Limb (tissue), 2 donors: Measurements from ENCODE around the gene PCDH9.
A peak's percentile ranks its signal among the peaks of the same experiment; 100 is the strongest.
"Not testable (repeated sequence)": the region's sequence is repeated elsewhere in the genome, so short reads cannot be mapped to it uniquely, and the experiment has no call there.

Experiments
- DNase-seq, 2 donors: peaks; one replicate each; pipeline ENCODE4 v3.0.0-alpha.2; 2016; ENCODE audit errors: extremely low spot score in 2 of 2

Gene PCDH9

DNA sequence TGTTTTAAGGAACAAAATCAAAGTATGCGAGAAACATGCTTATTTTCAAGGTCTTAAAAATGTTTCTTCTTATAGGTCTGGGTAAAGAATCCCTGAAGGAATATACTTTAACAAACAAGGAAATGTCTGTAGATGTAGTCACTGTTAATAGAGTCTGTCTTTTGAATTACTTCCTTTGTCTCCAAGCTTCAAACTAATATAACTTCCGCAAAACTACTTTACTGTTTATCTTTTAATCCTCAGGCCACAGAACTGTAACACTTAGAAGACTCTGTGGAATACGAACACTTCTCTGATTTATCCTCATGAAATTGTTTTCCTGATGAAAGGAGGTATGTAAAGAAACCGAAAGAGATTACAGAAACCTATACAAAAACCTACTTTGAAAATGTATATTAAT lies 316.0 kb downstream of the PCDH9 start:
- DNase-seq, result no peak

DNA sequence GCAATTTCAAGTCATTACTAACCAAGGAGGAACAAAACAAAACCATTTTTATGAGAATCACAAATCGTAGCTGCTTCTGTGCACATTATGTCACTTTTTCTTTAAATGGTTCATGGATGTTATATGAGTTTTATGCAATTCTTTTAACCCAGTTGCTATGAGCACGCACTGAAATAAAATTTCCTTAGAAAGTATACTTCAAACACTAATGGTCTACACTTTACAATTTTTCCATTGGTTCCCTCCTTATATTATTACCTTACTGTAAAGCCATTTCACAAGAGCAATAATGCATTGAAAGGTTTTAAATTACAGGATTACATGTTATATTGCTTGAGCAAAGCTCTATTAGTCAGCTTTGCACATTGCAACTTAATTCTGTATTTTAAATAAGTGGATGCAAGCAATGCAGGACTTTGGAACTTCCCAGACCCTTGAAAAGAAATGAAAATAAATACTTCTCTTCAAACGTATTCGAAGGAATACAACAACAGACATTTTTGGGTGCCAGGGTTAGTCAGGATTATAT lies 318.7 kb downstream of the PCDH9 start:
- no peak for DNase-seq

DNA sequence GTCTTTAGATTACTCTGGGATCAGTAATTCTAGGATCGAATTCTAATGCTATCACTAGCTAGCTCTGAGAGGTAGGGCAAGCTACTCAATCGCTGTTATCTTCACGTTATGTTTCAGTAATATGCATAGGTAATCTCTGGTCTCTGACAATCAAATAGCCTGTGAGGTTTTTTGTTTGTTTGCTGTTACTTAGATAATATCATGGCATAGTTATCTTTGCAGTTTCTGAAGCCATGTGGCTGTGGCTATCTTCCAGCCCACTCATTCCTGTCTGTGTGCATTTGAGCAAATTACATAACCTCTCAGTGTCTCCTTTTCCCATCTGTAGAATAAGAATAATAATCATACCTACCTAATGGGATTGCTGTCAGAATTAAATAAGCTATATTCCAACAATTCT lies 330.2 kb downstream of the PCDH9 start:
- DNase-seq, result no peak

DNA sequence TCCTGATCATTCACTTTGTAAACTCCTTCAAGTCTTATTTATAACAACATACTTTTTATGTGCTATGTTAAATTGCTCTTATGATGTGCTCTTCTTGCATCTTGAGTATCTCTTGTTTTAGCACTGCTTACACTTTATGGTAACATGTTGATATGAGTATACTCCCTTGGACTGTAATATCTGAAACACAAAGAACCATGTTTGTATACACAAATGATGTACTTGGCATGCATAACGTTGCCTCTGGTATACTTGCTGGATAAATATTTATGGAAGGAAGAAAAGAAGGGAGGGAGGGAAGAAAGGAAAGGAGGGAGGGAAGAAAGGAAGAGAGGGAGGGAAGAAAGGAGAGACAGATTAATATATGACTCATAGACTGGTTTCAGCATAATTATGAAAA lies 333.2 kb downstream of the PCDH9 start:
- no peak for DNase-seq

DNA sequence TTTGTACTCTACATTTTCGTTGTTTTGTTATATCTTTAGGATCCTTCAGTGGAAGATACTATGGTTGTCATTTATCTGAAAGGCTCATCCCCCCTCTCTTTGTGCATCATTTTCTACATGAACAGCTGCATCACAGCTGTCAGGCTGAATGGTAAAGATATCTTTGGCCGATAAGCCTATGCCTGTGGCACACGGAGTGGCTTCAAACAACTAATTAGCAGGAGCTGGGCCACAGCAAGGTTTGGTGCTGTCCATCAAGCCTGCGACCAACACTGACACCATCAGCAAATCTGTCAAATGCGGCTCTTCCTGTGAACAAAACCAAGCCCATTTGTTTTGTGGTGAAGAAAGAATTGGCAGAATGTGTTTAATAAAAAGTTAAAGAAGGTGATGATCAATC lies 334.4 kb downstream of the PCDH9 start:
- DNase-seq, result peak in 1 of 2 donors; percentile 24

DNA sequence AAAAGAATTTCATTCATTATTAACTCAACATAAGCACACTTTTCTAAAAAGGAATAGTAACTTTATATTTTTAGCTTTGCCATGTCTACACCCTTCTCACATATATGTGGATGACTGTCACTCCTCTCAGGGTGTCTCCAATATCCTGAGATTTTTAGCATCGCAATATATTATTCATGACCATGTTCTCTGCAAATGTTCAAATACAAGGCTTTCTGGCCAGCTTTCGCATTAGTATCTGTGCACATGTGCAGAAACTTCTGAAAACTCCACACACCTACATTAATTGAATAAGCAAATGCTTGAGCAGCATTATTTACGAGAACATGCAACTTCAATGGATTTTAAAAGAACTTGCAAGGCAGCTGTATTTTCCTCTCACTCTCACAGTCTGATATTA lies 334.8 kb downstream of the PCDH9 start:
- DNase-seq, result no peak

- DNase-seq, result no peak
These were observed 341.4 kb downstream of the PCDH9 start for GRCh38 chr13:66888698-66889097.

DNA sequence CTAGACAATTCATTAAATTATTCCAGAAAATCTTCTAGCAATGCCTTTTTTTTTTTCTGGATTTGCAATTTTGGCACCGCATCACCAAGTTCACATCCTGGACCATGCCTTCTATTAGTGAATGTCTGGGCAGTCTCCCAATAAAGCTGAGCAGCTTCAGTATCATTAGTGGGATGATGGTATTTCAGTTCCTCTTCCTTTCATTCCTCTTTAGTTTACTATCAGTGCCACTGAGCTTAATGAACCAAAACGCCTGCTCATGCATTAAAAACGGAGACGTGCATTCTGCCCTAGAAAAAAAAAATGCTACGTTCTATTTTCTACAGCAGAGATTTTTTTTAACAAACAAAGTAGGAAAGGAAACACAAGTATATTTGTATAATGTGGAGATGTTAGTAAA lies 343.0 kb downstream of the PCDH9 start:
- peak in 1 of 2 donors; percentile 30 for DNase-seq

GRCh38 chr13:66886264-66886663 lies 343.9 kb downstream of the PCDH9 start:
- DNase-seq, result no peak

- not testable (repeated sequence) for DNase-seq
These were observed 349.0 kb downstream of the PCDH9 start for GRCh38 chr13:66881170-66881569.

DNA sequence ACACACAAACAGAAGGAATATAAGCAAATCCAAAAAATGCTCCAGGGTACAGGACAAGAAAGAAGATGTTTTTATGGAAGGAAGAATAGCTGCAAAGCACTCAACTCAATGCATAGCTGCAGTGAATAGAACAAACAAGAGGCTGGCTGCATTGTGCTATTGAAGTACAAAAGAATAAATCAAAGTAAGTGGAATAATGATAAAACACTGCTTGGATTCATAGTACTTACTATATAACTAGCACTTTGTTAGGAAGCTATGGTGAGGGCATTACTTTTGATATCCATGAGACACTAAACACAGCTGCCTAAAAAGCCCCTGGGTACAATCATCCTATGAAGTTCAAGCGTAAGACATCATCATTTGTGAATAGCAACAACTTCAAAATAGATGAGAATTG lies 350.1 kb downstream of the PCDH9 start:
- no peak for DNase-seq

GRCh38 chr13:66875264-66875663 lies 354.9 kb downstream of the PCDH9 start:
- DNase-seq, result no peak

DNA sequence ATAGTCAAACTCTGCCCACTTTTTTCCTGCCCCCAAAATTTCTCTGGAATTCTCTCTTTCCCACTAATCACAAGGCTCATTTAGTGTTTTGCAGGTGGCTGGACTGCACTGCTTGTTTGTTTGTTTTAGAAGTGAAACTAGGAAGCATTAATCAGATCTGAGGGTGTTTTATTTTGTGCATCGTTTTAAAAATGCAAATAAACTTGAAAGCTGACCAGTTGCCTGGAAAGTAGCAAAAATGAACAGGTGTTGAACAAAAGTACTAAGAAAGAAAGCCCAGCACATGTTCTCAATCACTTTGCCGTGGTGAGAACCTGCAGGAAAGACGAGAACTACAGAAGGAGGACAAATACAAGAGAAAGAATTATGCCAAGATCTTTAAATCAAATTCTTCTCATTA lies 365.5 kb downstream of the PCDH9 start:
- DNase-seq, result no peak

GRCh38 chr13:66860878-66861417 lies 369.2 kb downstream of the PCDH9 start:
- no peak for DNase-seq

DNA sequence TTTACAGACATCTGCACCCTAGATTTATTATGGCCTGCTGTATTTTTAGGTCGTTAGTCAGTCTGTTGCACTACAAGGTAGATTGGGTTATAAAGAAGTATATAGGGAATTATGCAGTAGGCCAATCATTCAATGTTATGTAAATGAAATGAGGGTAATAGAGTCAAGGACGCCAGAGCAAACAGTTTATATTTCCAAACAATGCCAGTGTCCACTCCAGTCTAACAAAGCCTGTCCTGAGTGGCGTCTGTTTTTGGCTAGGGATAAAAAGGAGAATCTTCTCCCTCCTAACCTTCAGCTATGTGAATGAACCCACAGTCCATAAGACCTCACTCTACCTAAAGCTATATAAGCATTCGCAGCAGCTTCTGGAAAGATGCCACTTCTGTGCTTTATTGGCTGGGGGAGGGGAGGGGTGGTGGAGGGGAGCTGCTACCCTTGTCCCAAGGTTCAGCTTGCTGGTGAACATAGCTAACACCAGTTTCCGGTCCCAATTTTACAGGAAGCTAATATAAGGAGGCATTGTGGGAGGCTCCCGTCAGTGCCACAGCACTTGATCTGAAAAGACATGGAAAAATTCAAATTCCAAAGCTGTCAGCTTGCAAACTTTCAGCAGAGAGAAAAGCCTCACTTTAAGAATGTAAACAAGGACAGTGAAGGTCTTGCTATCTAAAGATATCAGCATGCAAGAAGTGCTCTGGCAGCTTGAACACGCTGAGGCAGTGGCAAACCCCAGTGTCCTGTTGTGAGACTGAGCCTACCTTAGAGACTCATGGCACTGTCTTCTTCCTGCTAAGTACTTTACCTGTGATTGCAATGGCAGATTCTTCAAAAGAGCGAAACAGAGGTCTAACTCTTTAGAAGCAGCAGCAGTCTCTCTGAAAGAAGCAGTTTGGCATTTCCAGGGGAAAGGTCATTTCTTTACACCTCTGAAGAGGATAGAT lies 369.9 kb downstream of the PCDH9 start:
- DNase-seq, result no peak

GRCh38 chr13:66859078-66859477 lies 371.1 kb downstream of the PCDH9 start:
- no peak for DNase-seq

- no peak for DNase-seq
These were observed 372.0 kb downstream of the PCDH9 start for GRCh38 chr13:66858163-66858562.

DNA sequence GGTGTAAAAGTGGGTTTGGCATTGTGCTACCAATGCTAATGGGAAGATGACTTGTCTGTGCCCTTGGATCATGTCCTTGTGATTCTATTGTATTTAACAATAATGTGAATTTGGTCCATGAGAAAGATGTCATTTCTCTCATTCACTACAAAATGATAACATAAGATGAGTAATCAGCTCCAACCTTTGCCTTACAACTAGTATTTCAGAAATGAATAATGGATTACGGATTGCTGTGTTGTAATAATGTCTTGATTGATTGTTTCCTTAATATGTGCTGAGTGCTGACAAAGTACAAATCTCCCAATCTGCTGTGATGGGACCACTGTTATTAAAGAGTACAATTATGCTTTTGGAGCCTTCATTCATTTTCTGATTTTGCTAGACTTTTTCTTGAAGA lies 375.0 kb downstream of the PCDH9 start:
- DNase-seq, result no peak

DNA sequence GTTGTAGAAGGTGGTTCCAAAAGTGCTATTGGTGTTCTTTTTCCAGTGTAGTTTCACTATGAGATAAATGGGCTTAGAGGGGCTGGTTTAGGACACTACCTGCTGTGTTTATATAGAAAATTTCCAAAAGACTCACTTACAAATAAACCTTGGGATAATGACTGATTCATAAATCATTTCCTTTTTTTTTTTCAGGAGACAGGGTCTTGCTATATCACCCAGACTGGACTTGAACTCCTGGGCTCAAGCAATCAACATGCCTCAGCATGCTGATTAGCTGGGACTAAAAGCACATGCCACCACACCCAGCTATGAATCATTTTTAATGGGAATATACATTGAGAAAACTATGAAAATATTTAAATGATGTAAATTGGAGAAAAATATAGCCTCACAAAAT lies 376.6 kb downstream of the PCDH9 start:
- DNase-seq, result no peak

DNA sequence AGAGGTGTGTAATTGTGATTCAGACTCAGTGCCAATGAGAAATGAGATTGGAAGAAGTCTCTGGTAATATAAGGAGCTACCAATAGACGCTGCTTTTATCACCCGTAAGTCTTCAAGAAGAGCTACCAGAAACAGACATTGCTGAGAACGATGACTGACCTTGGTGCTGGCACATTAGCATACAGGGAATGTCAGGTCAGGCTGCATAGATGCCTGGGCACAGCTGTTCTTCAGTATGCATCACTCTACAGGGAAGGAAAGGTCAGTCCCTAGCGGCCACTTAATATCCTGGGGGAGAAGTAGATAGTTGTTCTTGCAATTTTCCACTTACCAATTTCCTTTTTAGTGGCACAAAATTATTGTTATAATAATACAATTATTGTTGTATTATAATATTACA lies 380.4 kb downstream of the PCDH9 start:
- no peak for DNase-seq

DNA sequence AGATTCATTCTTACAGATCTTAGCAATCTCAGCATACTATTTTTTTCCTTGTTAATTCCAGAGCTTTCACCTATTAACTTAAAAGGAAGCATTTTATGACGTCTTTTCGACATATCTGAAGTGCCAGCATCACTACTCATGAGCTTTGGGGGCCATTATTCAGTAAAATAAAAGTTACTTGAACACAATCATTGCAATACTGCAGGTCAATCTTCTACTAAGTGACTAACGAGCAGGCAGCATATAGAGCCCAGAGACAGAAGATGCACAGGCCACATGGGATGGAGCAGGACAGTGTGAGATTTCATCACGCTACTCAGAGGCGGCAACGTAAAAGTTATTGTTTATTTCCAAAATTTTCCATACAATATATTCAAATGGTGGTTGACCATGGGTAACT lies 382.6 kb downstream of the PCDH9 start:
- no peak for DNase-seq

GRCh38 chr13:66845393-66845792 lies 384.7 kb downstream of the PCDH9 start:
- DNase-seq, result no peak

DNA sequence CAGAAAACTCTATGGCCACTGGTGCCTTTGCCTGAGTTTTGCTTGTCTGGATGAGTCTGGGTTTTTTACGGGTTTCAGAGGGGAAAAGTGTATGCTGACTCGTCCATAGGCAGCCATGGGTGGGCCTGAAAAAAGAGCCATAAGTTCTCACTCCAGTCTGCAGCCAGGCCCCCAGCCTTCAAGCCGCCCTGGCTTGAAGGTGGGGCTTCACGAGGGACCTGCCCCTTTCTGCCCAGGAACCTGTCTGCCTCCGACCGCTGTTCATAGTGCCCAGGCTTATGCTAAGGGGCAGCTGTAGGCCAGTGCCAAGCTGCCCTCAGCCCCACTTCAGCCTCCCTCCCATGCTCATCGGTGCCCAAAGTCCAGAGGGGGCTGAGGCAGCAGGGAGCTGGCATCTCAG lies 385.2 kb downstream of the PCDH9 start:
- DNase-seq, result no peak
